Adrenal gland (tissue), 5 donors: Measurements from ENCODE around the gene INO80E.

Experiments used
- CTCF ChIP-seq, 6 experiments: fragments of 450-650 bp in 4 of 6; fragments of 200-600 bp in 2 of 6; sonication (generic) in 1 of 6; IDR thresholded peaks; 1 replicate in 5 of 6; 2 replicates in 1 of 6; pipeline versions ENCODE4 v1.5.1 to v1.8.0; 2016 to 2021; ENCODE audit warnings: antibody characterized with exemption in 6 of 6, mild to moderate bottlenecking in 2 of 6, moderate library complexity in 1 of 6
- POLR2A ChIP-seq, 2 donors: fragments of 450-650 bp; IDR thresholded peaks; one replicate each; pipeline ENCODE4 v1.6.1; 2017; ENCODE audit warnings: antibody characterized with exemption in 2 of 2, mild to moderate bottlenecking in 2 of 2, moderate library complexity in 1 of 2
- donor health status: DM: no; HTN: no; CAD: no.

GRCh38 chr16:30054959-30055553 lies 59.0 kb downstream of the INO80E start:
- TF ChIP-seq CTCF (IDR thresholded peaks at IDR 0.05) (peak in 2 of 6 experiments; percentile 27 to 28), POLR2A (IDR thresholded peaks at IDR 0.05) (no peak)
